Measurements from ENCODE around the gene TUBB.

- TF ChIP-seq CTCF (IDR thresholded peaks at IDR 0.05) (no peak), POLR2A (IDR thresholded peaks at IDR 0.05) (no peak)
Observed at GRCh38 chr6:30768634-30769087, 48.5 kb downstream of the TUBB start.

Measured in right lobe of liver (tissue), 4 donors.